Natural killer cell treated with Interleukin-12 subunit alpha and Interleukin-12 subunit beta and Interleukin-15 and Interleukin-18, amount 100 ng/mL, for 72 hours (primary cell): ENCODE results near the gene OTOGL. TPM values are rescaled to one million over a fixed set of nuclear protein-coding genes. Genes with fewer than 3 reads are reported as not detected.
"Not testable (repeated sequence)": the region's sequence is repeated elsewhere in the genome, so short reads cannot be mapped to it uniquely, and the experiment has no call there.

Experiments used
- ATAC-seq, 2 donors: fragments of 150-1000 bp; cut with Tn5 transposase in 1 of 2; sonication (Bioruptor Pico), chemical (Tn5 transposase) in 1 of 2; 2 replicates each; pipeline ENCODE4 v1.10.0; 2021
- DNase-seq: peaks from one replicate; pipeline ENCODE4 v3.0.0; 2022; ENCODE audit warnings: low spot score
- H3K27ac Mint-ChIP-seq, 2 donors: 1 replicate in 1 of 2; 2 replicates in 1 of 2; pipeline ENCODE4 v1.8.0; 2022; ENCODE audit warnings: mixed read lengths in 2 of 2, mild to moderate bottlenecking in 1 of 2, moderate library complexity in 1 of 2
- H3K27me3 Mint-ChIP-seq, 2 donors: 1 replicate in 1 of 2; 2 replicates in 1 of 2; pipeline ENCODE4 v1.8.0; 2022; ENCODE audit warnings: mixed read lengths in 2 of 2
- H3K36me3 Mint-ChIP-seq: one replicate; pipeline ENCODE4 v1.8.0; 2022; ENCODE audit warnings: mixed read lengths
- H3K4me1 Mint-ChIP-seq, 2 donors: 1 replicate in 1 of 2; 2 replicates in 1 of 2; pipeline ENCODE4 v1.8.0; 2022; ENCODE audit warnings: low read depth in 2 of 2, mixed read lengths in 2 of 2, mild to moderate bottlenecking in 1 of 2
- H3K4me3 Mint-ChIP-seq: one replicate; pipeline ENCODE4 v1.8.0; 2022; ENCODE audit warnings: mixed read lengths
- H3K9me3 Mint-ChIP-seq: 2 replicates; pipeline ENCODE4 v1.8.0; 2022; ENCODE audit warnings: mixed read lengths
- total RNA-seq, 2 donors: library from RNA; stranded (reverse); gene quantifications; one replicate each; pipeline ENCODE4 v1.2.3, GENCODE V29; 2022

The OTOGL gene
- total RNA-seq, 2 donors from 2014 or later: not detected

DNA sequence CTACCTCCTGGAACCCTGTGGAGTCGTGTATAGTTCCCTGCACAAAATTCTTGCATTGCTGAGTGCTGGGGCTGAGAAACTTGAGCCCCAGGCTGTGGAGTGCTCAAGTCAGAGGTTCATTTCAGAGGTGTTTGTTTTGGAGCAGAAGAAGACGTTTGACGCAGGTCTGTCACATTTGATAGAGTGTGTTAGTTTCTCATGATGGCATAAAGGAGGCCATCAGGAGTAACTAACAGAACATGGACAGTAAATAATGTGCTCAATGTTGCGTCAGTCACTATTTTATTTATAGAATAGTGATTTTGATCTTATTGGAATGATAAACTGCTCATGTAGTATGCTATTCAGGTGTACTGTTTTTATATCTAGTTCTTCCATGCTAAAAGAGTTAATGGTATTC, 44.2 kb downstream of the OTOGL start:
- no peak for DNase-seq
- no peaks in the 10 kb centered on the region for H3K36me3 Mint-ChIP-seq

GRCh38 chr12:80149547-80150313, 50.4 kb downstream of the OTOGL start:
- not testable (repeated sequence) for H3K4me3 Mint-ChIP-seq, ATAC-seq, DNase-seq, H3K9me3 Mint-ChIP-seq, H3K27me3 Mint-ChIP-seq, H3K36me3 Mint-ChIP-seq
- Mint-ChIP-seq H3K4me1 (peaks cover 16 to 19% of the 10 kb centered on the region in 2 donors), H3K27ac (peak overlapping the region in 1 of 2 donors; percentile 51)

More for the DNA sequence above, 44.2 kb downstream of the OTOGL start:
- no peak overlapping the region for H3K4me3 Mint-ChIP-seq
- H3K27ac Mint-ChIP-seq: no peak overlapping the region
- no peaks in the 10 kb centered on the region for H3K9me3 Mint-ChIP-seq
- peaks cover 5 to 11% of the 10 kb centered on the region in 2 donors for H3K4me1 Mint-ChIP-seq
- ATAC-seq: no peak
- peaks cover 0 to 3% of the 10 kb centered on the region in 2 donors for H3K27me3 Mint-ChIP-seq

- Mint-ChIP-seq H3K4me3 (no peak overlapping the region), H3K9me3 (peaks cover 6% of the 10 kb centered on the region), H3K4me1 (peaks cover 26% of the 10 kb centered on the region in 2 donors), H3K27me3 (no peaks in the 10 kb centered on the region), H3K27ac (peak overlapping the region in 1 of 2 donors; percentile 78), H3K36me3 (peaks cover 19% of the 10 kb centered on the region)
- DNase-seq: no peak
- no peak for ATAC-seq
Observed at GRCh38 chr12:80151131-80151530, 51.8 kb downstream of the OTOGL start.

- peaks cover 33% of the 10 kb centered on the region for H3K36me3 Mint-ChIP-seq
- H3K4me1 Mint-ChIP-seq: peaks cover 30 to 35% of the 10 kb centered on the region in 2 donors
- peaks cover 6% of the 10 kb centered on the region for H3K9me3 Mint-ChIP-seq
- no peak for DNase-seq
- peak; percentile 60 to 86 for ATAC-seq
- H3K27me3 Mint-ChIP-seq: no peaks in the 10 kb centered on the region
- H3K4me3 Mint-ChIP-seq: peak overlapping the region; percentile 62
- H3K27ac Mint-ChIP-seq: peak overlapping the region; percentile 76 to 95
Observed at GRCh38 chr12:80154261-80154660, 54.9 kb downstream of the OTOGL start.

GRCh38 chr12:80156306-80156705, 57.0 kb downstream of the OTOGL start:
- DNase-seq: no peak
- peaks cover 6% of the 10 kb centered on the region for H3K9me3 Mint-ChIP-seq
- H3K36me3 Mint-ChIP-seq: peaks cover 41% of the 10 kb centered on the region
- no peaks in the 10 kb centered on the region for H3K27me3 Mint-ChIP-seq
- ATAC-seq: no peak
- H3K4me3 Mint-ChIP-seq: no peak overlapping the region
- H3K27ac Mint-ChIP-seq: no peak overlapping the region
- peaks cover 30 to 35% of the 10 kb centered on the region in 2 donors for H3K4me1 Mint-ChIP-seq

DNA sequence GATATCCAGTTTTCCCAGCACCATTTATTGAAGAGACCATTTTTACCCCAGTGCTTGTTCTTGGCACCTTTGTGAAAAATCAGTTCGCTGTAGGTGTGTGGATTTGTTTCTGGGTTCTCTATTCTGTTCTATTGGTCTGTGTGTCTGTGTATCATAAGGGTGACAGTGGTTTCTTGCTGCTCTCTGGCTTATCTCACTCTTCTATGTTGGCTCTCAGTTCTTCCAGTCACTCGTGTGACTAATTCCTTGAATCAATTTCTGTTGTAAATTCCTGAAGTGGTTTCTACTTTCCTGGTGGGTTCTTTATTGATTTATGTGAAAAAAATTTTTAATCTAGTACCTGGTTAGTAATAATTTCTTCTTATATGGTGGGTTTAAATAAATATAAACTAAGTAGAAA, 58.3 kb downstream of the OTOGL start:
- Mint-ChIP-seq H3K27ac (peak overlapping the region; percentile 41 to 68), H3K4me3 (peak overlapping the region; percentile 19), H3K27me3 (no peaks in the 10 kb centered on the region), H3K36me3 (peaks cover 37% of the 10 kb centered on the region), H3K4me1 (peaks cover 23 to 35% of the 10 kb centered on the region in 2 donors), H3K9me3 (peaks cover 6% of the 10 kb centered on the region)
- DNase-seq: no peak
- no peak for ATAC-seq

DNA sequence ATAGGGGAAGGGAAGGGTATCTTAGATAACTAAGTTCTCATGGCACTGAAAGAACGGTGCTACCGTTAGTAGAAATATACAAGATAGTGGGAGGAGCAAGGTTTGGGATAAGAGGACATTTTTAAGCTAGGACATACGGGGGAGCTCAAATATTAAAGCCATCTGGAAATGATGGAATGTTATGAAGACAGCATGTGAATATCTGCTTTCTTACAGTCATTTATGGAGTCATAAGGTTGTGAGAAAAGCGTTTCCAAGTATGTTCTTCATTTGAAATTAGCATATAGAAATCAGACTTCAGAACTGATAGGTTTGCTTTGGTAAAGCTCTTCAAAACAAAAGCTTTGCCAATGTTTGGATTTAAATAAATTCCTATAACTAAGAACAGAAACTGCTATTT, 62.3 kb downstream of the OTOGL start:
- DNase-seq (no peak), ATAC-seq (no peak)
- no peak overlapping the region for H3K4me3 Mint-ChIP-seq
- no peaks in the 10 kb centered on the region for H3K9me3 Mint-ChIP-seq
- peaks cover 26% of the 10 kb centered on the region for H3K36me3 Mint-ChIP-seq
- no peaks in the 10 kb centered on the region for H3K27me3 Mint-ChIP-seq
- peaks cover 12 to 29% of the 10 kb centered on the region in 2 donors for H3K4me1 Mint-ChIP-seq
- H3K27ac Mint-ChIP-seq: no peak overlapping the region

DNA sequence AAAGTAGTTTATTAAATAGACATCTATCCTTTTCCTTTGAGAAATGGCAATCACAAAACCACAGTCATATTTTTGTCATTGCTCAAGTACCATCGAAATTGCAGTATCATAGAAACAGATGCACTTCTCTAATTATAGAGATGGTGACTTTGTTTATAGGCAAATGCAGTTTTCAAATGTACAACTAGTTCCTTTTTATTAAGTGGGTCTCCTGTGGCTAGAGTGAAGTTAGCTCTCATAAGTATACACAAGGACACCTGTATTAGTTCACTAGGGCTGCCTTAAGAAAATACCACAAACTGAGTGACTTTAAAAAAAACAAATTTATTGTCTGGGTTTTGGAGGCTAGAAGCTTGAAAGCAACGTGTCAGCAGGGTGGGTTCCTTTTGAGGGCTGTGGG, 62.8 kb downstream of the OTOGL start:
- Mint-ChIP-seq H3K27me3 (no peaks in the 10 kb centered on the region), H3K9me3 (no peaks in the 10 kb centered on the region), H3K4me3 (no peak overlapping the region), H3K36me3 (peaks cover 23% of the 10 kb centered on the region), H3K27ac (no peak overlapping the region), H3K4me1 (peaks cover 16 to 30% of the 10 kb centered on the region in 2 donors)
- ATAC-seq: no peak
- DNase-seq: no peak

- Mint-ChIP-seq H3K4me3 (no peak overlapping the region), H3K4me1 (peaks cover 36 to 52% of the 10 kb centered on the region in 2 donors), H3K27ac (no peak overlapping the region), H3K27me3 (no peaks in the 10 kb centered on the region), H3K36me3 (peaks cover 4% of the 10 kb centered on the region), H3K9me3 (no peaks in the 10 kb centered on the region)
- DNase-seq (no peak), ATAC-seq (no peak)
Observed at GRCh38 chr12:80165746-80166145, 66.4 kb downstream of the OTOGL start.

- H3K27ac Mint-ChIP-seq: no peak overlapping the region
Observed at GRCh38 chr12:80166751-80167150, 67.4 kb downstream of the OTOGL start.

DNA sequence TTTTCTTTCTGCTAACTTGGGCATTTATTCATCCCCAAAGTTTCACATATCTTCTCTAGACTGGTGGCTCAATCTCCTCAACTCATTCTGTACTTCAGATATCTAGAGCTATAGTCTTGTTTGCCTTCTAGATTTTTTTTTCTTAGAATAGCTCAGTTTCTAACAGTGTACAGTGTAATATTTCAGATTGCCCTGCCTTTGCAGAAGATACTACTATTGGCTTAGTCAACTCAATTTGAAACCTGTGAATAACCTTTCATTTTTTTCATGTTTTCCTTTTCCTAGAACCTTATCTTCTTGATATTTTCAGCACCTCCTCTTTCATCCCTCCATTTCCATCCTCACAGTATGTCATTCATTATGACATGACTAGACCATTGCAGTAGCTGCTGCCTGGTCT, 69.6 kb downstream of the OTOGL start:
- Mint-ChIP-seq H3K36me3 (peaks cover 4% of the 10 kb centered on the region), H3K4me1 (peaks cover 36 to 52% of the 10 kb centered on the region in 2 donors), H3K27ac (peak overlapping the region; percentile 8 to 32), H3K27me3 (no peaks in the 10 kb centered on the region), H3K4me3 (peak overlapping the region; percentile 83), H3K9me3 (no peaks in the 10 kb centered on the region)
- ATAC-seq (peak in 1 of 2 donors; percentile 44), DNase-seq (no peak)

More at GRCh38 chr12:80166751-80167150, 67.4 kb downstream of the OTOGL start:
- H3K4me1 Mint-ChIP-seq: peaks cover 36 to 52% of the 10 kb centered on the region in 2 donors
- no peak for DNase-seq
- H3K27me3 Mint-ChIP-seq: no peaks in the 10 kb centered on the region
- no peak for ATAC-seq
- no peaks in the 10 kb centered on the region for H3K9me3 Mint-ChIP-seq
- peak overlapping the region; percentile 19 for H3K4me3 Mint-ChIP-seq
- H3K36me3 Mint-ChIP-seq: peaks cover 4% of the 10 kb centered on the region

DNA sequence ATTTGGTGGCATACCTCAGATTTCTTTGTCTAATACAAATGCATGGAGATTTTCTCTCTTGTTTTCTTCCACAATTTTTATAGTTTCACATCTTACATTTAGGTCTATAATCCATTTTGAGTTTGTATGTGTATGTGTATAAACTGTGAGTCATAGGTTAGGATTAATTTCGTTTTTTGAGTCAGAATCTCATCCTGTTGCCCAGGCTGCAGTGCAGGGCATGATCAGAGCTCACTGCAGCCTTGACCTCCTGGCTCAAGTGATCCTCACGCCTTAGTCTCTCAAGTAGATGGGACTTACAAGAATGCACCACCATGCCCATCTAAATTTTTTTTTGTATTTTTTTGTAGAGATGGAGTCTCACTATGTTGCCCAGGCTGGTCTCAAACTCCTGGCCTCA, 71.6 kb downstream of the OTOGL start:
- Mint-ChIP-seq H3K36me3 (peaks cover 4% of the 10 kb centered on the region), H3K9me3 (no peaks in the 10 kb centered on the region), H3K27me3 (no peaks in the 10 kb centered on the region), H3K27ac (no peak overlapping the region), H3K4me3 (no peak overlapping the region), H3K4me1 (peaks cover 36 to 39% of the 10 kb centered on the region in 2 donors)
- no peak for DNase-seq
- no peak for ATAC-seq

GRCh38 chr12:80173083-80173864, 73.9 kb downstream of the OTOGL start:
- Mint-ChIP-seq H3K27ac (no peak overlapping the region), H3K4me1 (peaks cover 23 to 24% of the 10 kb centered on the region in 2 donors), H3K27me3 (no peaks in the 10 kb centered on the region), H3K4me3 (no peak overlapping the region), H3K36me3 (peaks cover 4% of the 10 kb centered on the region), H3K9me3 (no peaks in the 10 kb centered on the region)
- ATAC-seq: no peak
- DNase-seq: no peak
